ENCODE measurements around the gene RIPOR3.

DNA sequence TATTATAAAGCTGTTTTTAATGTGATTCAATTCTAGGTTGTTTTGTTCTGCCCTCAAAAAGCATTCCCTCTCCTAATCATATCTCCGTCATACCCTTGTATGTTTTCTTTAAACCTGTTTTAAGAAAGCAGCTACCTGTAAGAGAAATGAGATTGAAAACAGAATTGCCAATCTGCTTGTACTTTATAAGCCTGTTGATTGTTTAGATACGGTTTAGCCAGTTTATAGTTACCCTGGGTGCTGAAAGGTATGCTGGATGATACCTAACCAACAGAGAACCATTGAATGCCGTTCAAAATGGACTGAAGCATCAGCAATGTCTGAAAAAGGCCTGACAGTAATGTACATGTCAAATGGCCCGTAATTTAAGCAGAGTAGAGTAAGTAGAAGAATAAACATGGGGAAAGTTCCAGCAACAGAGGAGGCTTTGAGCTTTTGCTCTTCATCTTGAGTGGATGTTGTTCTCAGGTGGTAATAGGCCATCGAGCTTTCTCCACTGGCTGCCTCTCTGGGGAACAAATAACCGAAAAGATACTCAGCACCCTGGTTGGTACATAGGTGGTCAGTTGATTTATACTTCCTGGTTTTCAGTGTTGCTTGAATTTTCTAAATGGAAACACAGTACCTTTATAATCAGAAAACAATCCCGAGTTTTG, 153.7 kb downstream of the RIPOR3 start:
- TF ChIP-seq, protein P1, sequence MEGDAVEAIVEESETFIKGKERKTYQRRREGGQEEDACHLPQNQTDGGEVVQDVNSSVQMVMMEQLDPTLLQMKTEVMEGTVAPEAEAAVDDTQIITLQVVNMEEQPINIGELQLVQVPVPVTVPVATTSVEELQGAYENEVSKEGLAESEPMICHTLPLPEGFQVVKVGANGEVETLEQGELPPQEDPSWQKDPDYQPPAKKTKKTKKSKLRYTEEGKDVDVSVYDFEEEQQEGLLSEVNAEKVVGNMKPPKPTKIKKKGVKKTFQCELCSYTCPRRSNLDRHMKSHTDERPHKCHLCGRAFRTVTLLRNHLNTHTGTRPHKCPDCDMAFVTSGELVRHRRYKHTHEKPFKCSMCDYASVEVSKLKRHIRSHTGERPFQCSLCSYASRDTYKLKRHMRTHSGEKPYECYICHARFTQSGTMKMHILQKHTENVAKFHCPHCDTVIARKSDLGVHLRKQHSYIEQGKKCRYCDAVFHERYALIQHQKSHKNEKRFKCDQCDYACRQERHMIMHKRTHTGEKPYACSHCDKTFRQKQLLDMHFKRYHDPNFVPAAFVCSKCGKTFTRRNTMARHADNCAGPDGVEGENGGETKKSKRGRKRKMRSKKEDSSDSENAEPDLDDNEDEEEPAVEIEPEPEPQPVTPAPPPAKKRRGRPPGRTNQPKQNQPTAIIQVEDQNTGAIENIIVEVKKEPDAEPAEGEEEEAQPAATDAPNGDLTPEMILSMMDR (IDR thresholded peaks at IDR 0.05), result no peak
- TF ChIP-seq POLR2A (IDR thresholded peaks at IDR 0.05), result no peak

All from lower leg skin (tissue), 3 donors.